ENCODE data around the gene NUDT9. TPM values are rescaled to one million over a fixed set of nuclear protein-coding genes. Genes with fewer than 3 reads are reported as not detected.

Gene NUDT9
- total and polyA plus RNA-seq, 3 donors from 2014 or later = 28.4 to 45.0 (median 38.0) TPM

- no peak for TF ChIP-seq POLR2A (IDR thresholded peaks at IDR 0.05)
- TF ChIP-seq CTCF (IDR thresholded peaks at IDR 0.05) = no peak
- intact Hi-C loops (cut with DNase I; ENCODE audit: low total_unique reads) = no loop called here
- no peak for DNase-seq
- Histone ChIP-seq H3K27ac (no peak overlapping the region), H3K9me3 (no peaks in the 10 kb centered on the region), H3K4me1 (peaks cover 14% of the 10 kb centered on the region), H3K27me3 (no peaks in the 10 kb centered on the region), H3K4me3 (no peak overlapping the region), H3K36me3 (ENCODE audit: low read depth, missing control alignments) (no peaks in the 10 kb centered on the region)
- 72 to 78% methylated on average over 3 of the region's 3 CpGs for WGBS, 2 donors
Measured at GRCh38 chr4:87426865-87427517, 4.6 kb downstream of the NUDT9 start.

GRCh38 chr4:87427518-87427868, 5.1 kb downstream of the NUDT9 start:
- Histone ChIP-seq H3K4me3 (no peak overlapping the region), H3K27ac (no peak overlapping the region), H3K27me3 (no peaks in the 10 kb centered on the region), H3K4me1 (peaks cover 14% of the 10 kb centered on the region), H3K36me3 (ENCODE audit: low read depth, missing control alignments) (no peaks in the 10 kb centered on the region), H3K9me3 (no peaks in the 10 kb centered on the region)
- intact Hi-C loops (cut with DNase I; ENCODE audit: low total_unique reads) = no loop called here
- 50 to 61% methylated on average over 1 of the region's 1 CpG for WGBS, 2 donors
- DNase-seq = no peak
- TF ChIP-seq POLR2A (IDR thresholded peaks at IDR 0.05) (no peak), CTCF (IDR thresholded peaks at IDR 0.05) (no peak)

- Histone ChIP-seq H3K27ac (no peak overlapping the region), H3K36me3 (ENCODE audit: low read depth, missing control alignments) (no peaks in the 10 kb centered on the region), H3K4me1 (peaks cover 7% of the 10 kb centered on the region), H3K9me3 (no peaks in the 10 kb centered on the region), H3K4me3 (no peak overlapping the region), H3K27me3 (no peaks in the 10 kb centered on the region)
- 90 to 91% methylated on average over 6 of the region's 6 CpGs for WGBS, 2 donors
- intact Hi-C loops (cut with DNase I; ENCODE audit: low total_unique reads) = no loop called here
- TF ChIP-seq CTCF (IDR thresholded peaks at IDR 0.05) (no peak), POLR2A (IDR thresholded peaks at IDR 0.05) (no peak)
- no peak for DNase-seq
Measured at GRCh38 chr4:87428979-87429378, 6.6 kb downstream of the NUDT9 start.

GRCh38 chr4:87430038-87430437, 7.7 kb downstream of the NUDT9 start:
- no peak for DNase-seq

More at GRCh38 chr4:87430038-87430437, 7.7 kb downstream of the NUDT9 start:
- WGBS, 2 donors = 80% methylated on average over 2 of the region's 2 CpGs
- no peak overlapping the region for H3K4me3 ChIP-seq
- H3K36me3 ChIP-seq (ENCODE audit: low read depth, missing control alignments) = no peaks in the 10 kb centered on the region
- TF ChIP-seq POLR2A (IDR thresholded peaks at IDR 0.05) = no peak
- TF ChIP-seq CTCF (IDR thresholded peaks at IDR 0.05) = no peak
- intact Hi-C loops (cut with DNase I; ENCODE audit: low total_unique reads) = no loop called here
- H3K27me3 ChIP-seq = no peaks in the 10 kb centered on the region
- H3K27ac ChIP-seq = no peak overlapping the region
- H3K4me1 ChIP-seq = no peaks in the 10 kb centered on the region
- H3K9me3 ChIP-seq = no peaks in the 10 kb centered on the region

Data from testis (tissue), 3 donors.